OCI-LY3 (cell line): Measurements from ENCODE around the gene GRIP1.

Experiments
- H2AFZ ChIP-seq: fragments of 200-600, 300-600 bp; shearing (Covaris generic); 2 replicates; pipeline ENCODE4 v1.6.0; 2014; ENCODE audit warnings: antibody characterized with exemption, low read depth, low read length
- H3K27ac ChIP-seq: fragments of 200-600, 300-600 bp; sonication (generic); 2 replicates; pipeline ENCODE4 v1.5.1; 2014; ENCODE audit warnings: mild to moderate bottlenecking, low read length, moderate library complexity, mixed read lengths
- H3K27me3 ChIP-seq: fragments of 200-600, 300-600 bp; sonication (generic); 2 replicates; pipeline ENCODE4 v1.6.1; 2014; ENCODE audit warnings: low read depth, low read length, mixed read lengths
- H3K36me3 ChIP-seq: fragments of 200-600, 300-600 bp; sonication (generic); replicated peaks from 2 replicates; pipeline ENCODE3; 2014; ENCODE audit warnings: low read depth, low read length, mixed read lengths
- H3K4me1 ChIP-seq: fragments of 300-600, 200-600 bp; sonication (generic); 2 replicates; pipeline ENCODE4 v1.6.1; 2014; ENCODE audit warnings: low read length, mixed read lengths
- H3K4me2 ChIP-seq: fragments of 200-600, 300-600 bp; sonication (generic); 2 replicates; pipeline ENCODE4 v1.6.1; 2014; ENCODE audit warnings: low read length, mixed read lengths
- H3K4me3 ChIP-seq: fragments of 300-600, 200-600 bp; sonication (generic); 2 replicates; pipeline ENCODE4 v1.5.1; 2014; ENCODE audit warnings: antibody characterized with exemption, mild to moderate bottlenecking, low read length, moderate library complexity
- H3K79me2 ChIP-seq: fragments of 300-600, 200-600 bp; shearing (Covaris generic); 2 replicates; pipeline ENCODE4 v1.6.1; 2014; ENCODE audit warnings: mild to moderate bottlenecking, low read length, mixed read lengths
- H3K9ac ChIP-seq: fragments of 300-600, 200-600 bp; shearing (Covaris generic); 2 replicates; pipeline ENCODE4 v1.6.0; 2014; ENCODE audit warnings: mild to moderate bottlenecking, low read length, moderate library complexity
- H3K9me3 ChIP-seq: fragments of 200-600, 300-600 bp; shearing (Covaris generic); 2 replicates; pipeline ENCODE4 v1.6.1; 2014; ENCODE audit warnings: low read length, mixed read lengths; ENCODE audit not compliant: insufficient read depth
- H4K20me1 ChIP-seq: fragments of 200-600, 300-600 bp; sonication (generic); 2 replicates; pipeline ENCODE4 v1.6.1; 2016; ENCODE audit warnings: low read length, mixed read lengths; ENCODE audit not compliant: insufficient read depth
- CTCF ChIP-seq: fragments of 200-600, 300-600 bp; sonication (generic); IDR thresholded peaks from 2 replicates; pipeline ENCODE4 v1.5.1; 2014; ENCODE audit warnings: antibody characterized with exemption, low read length, low read depth
- EZH2phosphoT487 ChIP-seq: fragments of 200-600 bp; shearing (Covaris generic); IDR thresholded peaks from 2 replicates; pipeline ENCODE4 v1.6.1; 2018; ENCODE audit warnings: antibody characterized with exemption, mixed run types, low read depth

The GRIP1 gene

DNA sequence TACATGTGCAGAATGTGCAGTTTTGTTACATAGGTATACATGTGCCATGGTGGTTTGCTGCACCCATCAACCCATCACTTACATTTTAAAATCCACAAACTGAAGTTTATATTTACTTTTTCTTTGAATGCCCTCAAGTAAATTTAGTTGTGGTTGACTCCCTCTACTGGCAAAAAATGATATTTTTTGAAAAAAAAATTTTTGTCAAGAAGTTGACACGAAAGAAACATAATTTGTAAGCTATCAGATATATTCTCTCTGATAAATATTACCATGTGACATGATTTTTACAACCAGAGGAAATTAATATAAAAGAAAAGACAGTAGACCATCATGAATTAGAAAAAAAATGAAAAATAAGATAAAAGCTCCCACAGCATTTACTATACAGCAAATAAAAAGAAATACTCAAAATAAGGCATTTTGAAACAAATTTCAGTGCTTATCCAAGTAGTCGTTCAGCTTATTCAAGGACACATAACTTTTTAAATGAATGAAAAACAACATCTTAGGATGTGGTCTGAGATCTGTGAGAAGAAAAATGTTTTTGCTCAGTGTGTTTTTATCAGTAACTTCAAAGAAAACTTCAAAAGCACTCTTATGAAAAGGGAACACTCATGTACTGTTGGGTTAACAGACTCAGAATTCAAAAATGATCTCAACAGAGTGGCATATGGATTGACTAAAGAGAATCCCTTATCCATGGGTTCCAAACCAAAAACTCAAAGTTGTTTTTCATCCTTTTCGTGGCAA is 30.0 kb upstream of the GRIP1 start:
- Histone ChIP-seq H3K36me3 (no peaks in the 10 kb centered on the region), H3K9ac (no peak overlapping the region), H3K9me3 (no peaks in the 10 kb centered on the region), H3K4me3 (no peak overlapping the region), H3K4me1 (no peaks in the 10 kb centered on the region), H2AFZ (no peak overlapping the region), H3K4me2 (no peak overlapping the region), H3K27ac (no peak overlapping the region), H4K20me1 (no peaks in the 10 kb centered on the region), H3K27me3 (peaks cover 21% of the 10 kb centered on the region), H3K79me2 (no peaks in the 10 kb centered on the region)
- TF ChIP-seq EZH2phosphoT487 (no peak), CTCF (peak; percentile 48)

GRCh38 chr12:66707002-66707697 is 28.3 kb upstream of the GRIP1 start:
- peaks cover 34% of the 10 kb centered on the region for H3K27me3 ChIP-seq
- TF ChIP-seq CTCF, result no peak
- no peak for TF ChIP-seq EZH2phosphoT487

GRCh38 chr12:66699738-66700482 is 21.0 kb upstream of the GRIP1 start:
- no peak overlapping the region for H3K9ac ChIP-seq
- H3K4me2 ChIP-seq, result no peak overlapping the region
- H3K4me3 ChIP-seq, result no peak overlapping the region
- H2AFZ ChIP-seq, result no peak overlapping the region
- no peaks in the 10 kb centered on the region for H4K20me1 ChIP-seq
- H3K27ac ChIP-seq, result no peak overlapping the region
- no peaks in the 10 kb centered on the region for H3K9me3 ChIP-seq
- peaks cover 31% of the 10 kb centered on the region for H3K27me3 ChIP-seq
- no peaks in the 10 kb centered on the region for H3K79me2 ChIP-seq
- H3K36me3 ChIP-seq, result no peaks in the 10 kb centered on the region
- no peaks in the 10 kb centered on the region for H3K4me1 ChIP-seq
- no peak for TF ChIP-seq EZH2phosphoT487
- no peak for TF ChIP-seq CTCF

More at GRCh38 chr12:66707002-66707697, 28.3 kb upstream of the GRIP1 start:
- no peaks in the 10 kb centered on the region for H4K20me1 ChIP-seq
- no peaks in the 10 kb centered on the region for H3K4me1 ChIP-seq
- no peaks in the 10 kb centered on the region for H3K9me3 ChIP-seq
- H3K27ac ChIP-seq, result no peak overlapping the region
- no peak overlapping the region for H3K4me3 ChIP-seq
- no peaks in the 10 kb centered on the region for H3K36me3 ChIP-seq
- no peak overlapping the region for H3K4me2 ChIP-seq
- no peak overlapping the region for H3K9ac ChIP-seq
- H2AFZ ChIP-seq, result no peak overlapping the region
- no peaks in the 10 kb centered on the region for H3K79me2 ChIP-seq

- peaks cover 3% of the 10 kb centered on the region for H3K4me1 ChIP-seq
- H3K4me3 ChIP-seq, result no peak overlapping the region
Observed at GRCh38 chr12:66698558-66698957, 19.7 kb upstream of the GRIP1 start.

More at GRCh38 chr12:66698558-66698957, 19.7 kb upstream of the GRIP1 start:
- H3K27ac ChIP-seq, result no peak overlapping the region
- no peak overlapping the region for H3K4me2 ChIP-seq
- H3K27me3 ChIP-seq, result peaks cover 27% of the 10 kb centered on the region
- no peaks in the 10 kb centered on the region for H4K20me1 ChIP-seq
- TF ChIP-seq CTCF, result peak; percentile 18; the same call in 1 of the 2 replicates
- no peak for TF ChIP-seq EZH2phosphoT487
- no peaks in the 10 kb centered on the region for H3K9me3 ChIP-seq
- H3K36me3 ChIP-seq, result no peaks in the 10 kb centered on the region
- no peak overlapping the region for H3K9ac ChIP-seq
- H3K79me2 ChIP-seq, result no peaks in the 10 kb centered on the region
- no peak overlapping the region for H2AFZ ChIP-seq
